GM19035 (cell line): ENCODE data around the gene AUTS2.

Experiments used
- ATAC-seq: cut with Tn5 transposase; IDR thresholded peaks from one replicate; pipeline ENCODE4 v1.9.1; 2021; ENCODE audit not compliant: unreplicated experiment

The AUTS2 gene

GRCh38 chr7:70504254-70504653, 906.0 kb downstream of the AUTS2 start:
- no peak for ATAC-seq

GRCh38 chr7:70505468-70505867, 907.2 kb downstream of the AUTS2 start:
- no peak for ATAC-seq

GRCh38 chr7:70505886-70506285, 907.6 kb downstream of the AUTS2 start:
- no peak for ATAC-seq

GRCh38 chr7:70506434-70506833, 908.2 kb downstream of the AUTS2 start:
- no peak for ATAC-seq

GRCh38 chr7:70512144-70512543, 913.9 kb downstream of the AUTS2 start:
- ATAC-seq = no peak

- ATAC-seq = no peak
Measured at GRCh38 chr7:70512761-70513160, 914.5 kb downstream of the AUTS2 start.

- no peak for ATAC-seq
Measured at GRCh38 chr7:70520611-70521010, 922.3 kb downstream of the AUTS2 start.

GRCh38 chr7:70523249-70523988, 925.1 kb downstream of the AUTS2 start:
- no peak for ATAC-seq

GRCh38 chr7:70523989-70524351, 925.7 kb downstream of the AUTS2 start:
- no peak for ATAC-seq

GRCh38 chr7:70525991-70526390, 927.7 kb downstream of the AUTS2 start:
- ATAC-seq = no peak

GRCh38 chr7:70527520-70528115, 929.3 kb downstream of the AUTS2 start:
- no peak for ATAC-seq

GRCh38 chr7:70529436-70529835, 931.2 kb downstream of the AUTS2 start:
- no peak for ATAC-seq

GRCh38 chr7:70529914-70530585, 931.8 kb downstream of the AUTS2 start:
- ATAC-seq = no peak

- no peak for ATAC-seq
Measured at GRCh38 chr7:70533614-70534013, 935.3 kb downstream of the AUTS2 start.

GRCh38 chr7:70539205-70539604, 940.9 kb downstream of the AUTS2 start:
- ATAC-seq = no peak

- ATAC-seq = no peak
Measured at GRCh38 chr7:70539617-70540016, 941.3 kb downstream of the AUTS2 start.

- ATAC-seq = no peak
Measured at GRCh38 chr7:70540641-70541040, 942.4 kb downstream of the AUTS2 start.

- ATAC-seq = no peak
Measured at GRCh38 chr7:70542750-70543376, 944.6 kb downstream of the AUTS2 start.

GRCh38 chr7:70544016-70544415, 945.7 kb downstream of the AUTS2 start:
- ATAC-seq = no peak

GRCh38 chr7:70545214-70545613, 946.9 kb downstream of the AUTS2 start:
- ATAC-seq = no peak

- no peak for ATAC-seq
Measured at GRCh38 chr7:70552141-70552540, 953.9 kb downstream of the AUTS2 start.

- no peak for ATAC-seq
Measured at GRCh38 chr7:70553364-70553763, 955.1 kb downstream of the AUTS2 start.
